HG02870 (cell line): ENCODE results near the gene LRBA.
"Not testable (repeated sequence)": the region's sequence is repeated elsewhere in the genome, so short reads cannot be mapped to it uniquely, and the experiment has no call there.

Experiments used
- ATAC-seq: cut with Tn5 transposase; IDR thresholded peaks from one replicate; pipeline ENCODE4 v1.9.1; 2021; ENCODE audit warnings: mild to moderate bottlenecking, moderate library complexity; ENCODE audit not compliant: unreplicated experiment

The LRBA gene

GRCh38 chr4:150439451-150439933, 575.6 kb downstream of the LRBA start:
- no peak for ATAC-seq

DNA sequence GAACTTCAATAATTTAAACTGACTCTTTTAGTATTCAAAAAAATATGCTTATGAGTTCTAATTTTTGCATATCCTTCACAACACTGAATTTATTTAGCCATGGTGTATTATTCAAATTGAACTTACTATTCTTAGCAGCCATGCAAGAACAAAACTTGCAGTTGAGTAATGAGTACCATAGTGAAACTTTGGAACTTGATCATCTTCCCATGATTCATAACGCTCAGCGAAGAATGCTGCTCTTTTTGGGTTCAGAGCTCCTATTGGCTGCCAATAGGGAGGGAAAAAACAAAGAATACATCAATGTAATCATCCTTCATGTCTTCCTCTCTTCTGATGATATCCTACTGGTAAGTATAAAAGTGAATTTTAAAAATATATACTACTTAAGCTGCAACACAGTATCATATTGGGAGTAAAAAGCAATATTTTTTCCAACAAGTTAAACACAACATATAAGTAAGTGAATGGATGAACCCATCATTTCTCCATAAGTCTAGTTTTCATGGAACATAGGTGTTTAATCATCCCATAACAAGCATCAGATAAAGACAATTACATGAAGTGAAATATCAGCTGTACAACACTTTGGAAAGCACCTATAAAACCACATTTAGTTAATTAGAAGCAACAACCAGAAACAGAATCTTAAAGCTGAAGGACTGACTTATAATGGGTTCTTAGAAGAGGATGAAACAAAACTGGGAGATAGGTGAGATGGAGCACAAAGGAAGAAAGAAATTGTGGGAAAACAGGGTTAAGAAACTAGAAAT, 578.3 kb downstream of the LRBA start:
- no peak for ATAC-seq

DNA sequence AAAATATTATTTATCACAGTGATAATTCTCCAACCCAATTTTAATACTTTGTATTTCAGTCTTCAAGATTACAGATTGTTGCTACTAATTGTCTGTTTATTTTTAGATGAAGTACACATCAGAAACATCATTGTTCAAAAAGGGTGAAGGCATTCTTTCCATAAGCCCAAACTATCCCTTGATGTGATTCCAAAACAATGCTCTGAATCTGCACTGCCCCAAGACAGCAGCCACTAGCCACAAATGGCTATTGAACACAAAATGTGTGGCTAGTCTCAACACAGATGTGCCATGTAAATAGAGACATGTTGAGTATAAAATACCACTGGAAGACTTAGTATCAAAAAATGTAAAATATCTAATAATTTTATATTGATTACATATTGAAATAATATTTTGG, 583.9 kb downstream of the LRBA start:
- no peak for ATAC-seq

- no peak for ATAC-seq
Observed at GRCh38 chr4:150425161-150425560, 589.9 kb downstream of the LRBA start.

GRCh38 chr4:150423503-150423902, 591.6 kb downstream of the LRBA start:
- no peak for ATAC-seq

DNA sequence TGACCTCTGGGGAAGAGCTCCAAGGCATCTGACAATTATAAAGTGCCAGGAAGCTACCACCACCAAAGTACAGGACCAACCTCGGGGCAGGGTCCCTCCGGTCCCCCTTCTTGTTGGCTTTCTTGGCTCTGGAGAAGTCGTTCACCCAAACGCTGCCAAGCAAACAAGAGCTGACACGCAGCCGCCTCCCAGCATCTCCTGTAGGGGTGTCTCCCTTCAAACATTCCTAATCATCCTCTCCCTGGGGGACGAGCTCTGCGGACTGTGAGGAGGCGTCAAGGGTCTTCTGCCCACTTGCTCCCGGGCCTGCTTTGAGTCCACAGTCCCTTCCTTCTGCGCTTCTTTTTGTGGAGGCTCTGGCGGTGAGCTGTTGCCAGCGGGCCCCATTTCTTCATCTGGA, 592.0 kb downstream of the LRBA start:
- no peak for ATAC-seq

DNA sequence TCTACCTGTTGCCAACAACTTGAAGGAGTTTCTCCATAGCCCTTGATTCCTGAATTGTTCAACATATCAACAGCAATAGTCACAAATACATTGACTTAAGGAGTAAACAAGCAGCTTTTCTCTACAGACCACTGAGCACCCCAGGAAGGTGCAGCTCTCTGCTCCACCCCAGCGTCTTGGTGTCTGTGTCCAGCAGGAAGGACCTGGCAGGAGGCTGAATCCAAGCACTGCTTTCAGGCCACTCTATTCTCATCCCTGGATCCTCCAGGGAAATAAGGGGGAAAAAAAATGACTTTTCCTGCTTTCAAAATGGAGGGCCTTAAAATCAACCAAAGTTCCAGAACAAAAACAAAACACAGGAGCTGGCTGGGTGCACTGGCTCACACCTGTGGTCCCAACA, 593.5 kb downstream of the LRBA start:
- no peak for ATAC-seq

DNA sequence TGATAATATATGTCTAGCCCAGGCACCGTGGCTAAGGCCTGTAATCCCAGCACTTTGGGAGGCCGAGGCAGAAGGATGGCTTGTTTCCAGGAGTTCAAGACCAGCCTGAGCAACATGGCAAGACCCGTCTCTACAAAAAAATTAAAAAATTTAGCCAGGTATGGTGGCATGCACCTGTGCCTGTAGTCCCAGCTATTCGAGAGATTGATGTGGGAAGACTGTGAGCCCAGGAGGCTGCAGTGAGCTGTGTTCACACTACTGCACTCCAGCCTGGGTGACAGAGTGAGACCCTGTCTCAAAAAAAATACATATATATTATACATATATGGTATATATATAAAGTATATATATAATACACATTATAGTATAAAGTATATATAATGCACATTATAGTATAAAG, 595.1 kb downstream of the LRBA start:
- no peak for ATAC-seq

- no peak for ATAC-seq
Observed at GRCh38 chr4:150418757-150419410, 596.2 kb downstream of the LRBA start.

- ATAC-seq = no peak
Observed at GRCh38 chr4:150415213-150415612, 599.9 kb downstream of the LRBA start.

DNA sequence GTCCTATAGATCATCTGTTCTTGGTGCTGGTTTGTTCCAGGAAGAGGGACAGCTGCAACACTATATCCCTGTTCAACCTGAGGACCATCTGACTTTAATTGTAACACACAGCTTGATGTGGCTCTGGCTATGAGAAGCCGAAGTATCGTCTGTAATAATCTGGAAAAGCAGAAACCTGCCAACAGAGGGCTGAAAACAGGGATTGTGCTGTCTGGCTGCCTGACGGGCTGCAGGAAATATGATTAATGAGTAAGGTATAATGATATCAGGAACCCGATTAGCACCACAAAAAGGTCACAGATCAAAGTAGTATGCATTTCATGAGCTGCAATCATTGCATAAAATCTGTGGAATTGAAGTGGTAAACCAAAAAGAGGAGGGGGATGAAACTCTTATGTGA, 603.6 kb downstream of the LRBA start:
- no peak for ATAC-seq

DNA sequence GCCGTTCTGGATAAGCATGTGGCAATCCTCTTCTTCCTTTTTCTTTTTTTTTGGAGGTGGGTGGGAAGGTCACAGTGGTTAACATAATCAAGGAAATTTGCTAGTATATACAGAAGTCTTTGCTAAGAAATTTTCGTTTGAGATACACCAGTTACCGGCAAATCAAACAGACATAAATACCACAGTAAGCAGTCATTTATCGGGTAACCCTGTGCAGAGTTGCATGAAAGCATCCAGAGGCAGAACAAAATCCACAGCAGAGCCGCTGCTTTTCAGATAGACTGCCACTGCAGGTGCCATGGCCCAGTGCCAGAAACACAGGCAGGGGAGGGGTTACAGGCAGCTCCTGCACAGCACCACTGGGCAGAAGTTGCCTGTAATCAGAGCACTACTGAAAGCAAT, 612.2 kb downstream of the LRBA start:
- no peak for ATAC-seq

DNA sequence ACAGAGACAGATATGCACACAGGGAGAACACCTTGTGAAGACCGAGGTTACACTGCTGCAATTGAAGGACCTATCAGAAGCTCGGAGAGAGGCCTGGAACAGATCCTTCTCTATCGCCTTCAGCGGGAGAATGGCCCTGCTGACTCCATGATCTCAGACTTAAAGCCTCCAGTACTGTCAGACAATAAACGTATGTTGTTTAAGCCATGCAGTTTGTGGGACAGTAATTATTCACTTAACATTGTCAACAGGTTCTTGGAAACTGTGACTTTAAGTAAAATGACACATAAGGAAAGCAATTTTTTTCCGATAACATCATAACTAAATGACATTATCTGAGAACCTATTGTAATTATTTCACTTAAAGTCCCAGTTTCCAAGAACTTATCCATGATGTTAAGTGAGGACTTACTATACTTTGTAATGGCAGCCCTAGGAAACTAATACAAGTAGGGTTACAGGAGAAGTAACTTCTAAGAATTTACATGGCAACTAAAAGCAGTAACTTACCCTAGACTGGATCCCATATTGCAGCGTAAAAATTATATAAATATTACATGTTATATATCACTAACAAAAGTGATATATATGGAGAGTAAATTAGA, 613.9 kb downstream of the LRBA start:
- ATAC-seq = no peak

- no peak for ATAC-seq
Observed at GRCh38 chr4:150395872-150396271, 619.2 kb downstream of the LRBA start.

DNA sequence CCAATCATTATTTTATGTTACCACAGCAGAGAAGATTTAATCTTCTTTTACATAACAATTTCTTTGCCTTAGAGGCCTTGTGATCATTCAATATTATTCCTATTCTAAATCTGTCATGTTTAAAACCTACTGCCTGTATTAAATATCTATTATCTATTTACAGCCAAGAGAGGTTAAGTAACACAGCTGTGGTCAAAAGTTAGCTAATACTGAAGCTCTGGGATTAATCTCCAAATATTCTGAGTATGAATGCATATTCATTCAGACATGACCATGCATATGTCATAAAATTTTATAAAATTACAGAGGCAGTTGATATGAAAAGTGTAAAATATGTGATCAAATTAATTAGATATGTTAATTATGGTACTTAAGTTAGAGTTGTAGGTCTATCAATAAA, 621.0 kb downstream of the LRBA start:
- ATAC-seq = no peak

GRCh38 chr4:150391052-150391451, 624.0 kb downstream of the LRBA start:
- no peak for ATAC-seq

DNA sequence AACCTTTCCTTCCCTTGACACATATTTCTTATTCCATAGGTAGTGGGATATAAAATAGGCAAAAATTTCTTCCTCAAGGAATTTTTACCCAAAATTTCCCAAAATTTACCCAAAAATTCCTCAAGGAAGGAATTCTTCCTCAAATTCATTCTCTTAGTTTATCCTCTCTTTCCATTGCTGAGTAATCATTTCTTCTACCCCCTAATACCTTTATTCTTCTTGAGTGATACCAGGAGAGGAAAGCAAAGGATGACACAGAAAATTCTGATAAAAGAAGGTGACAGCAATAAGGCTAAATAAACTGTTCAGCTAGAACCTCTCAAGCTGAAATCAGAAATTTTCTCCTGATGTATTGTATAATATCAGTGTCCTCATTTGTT, 624.6 kb downstream of the LRBA start:
- ATAC-seq = no peak

DNA sequence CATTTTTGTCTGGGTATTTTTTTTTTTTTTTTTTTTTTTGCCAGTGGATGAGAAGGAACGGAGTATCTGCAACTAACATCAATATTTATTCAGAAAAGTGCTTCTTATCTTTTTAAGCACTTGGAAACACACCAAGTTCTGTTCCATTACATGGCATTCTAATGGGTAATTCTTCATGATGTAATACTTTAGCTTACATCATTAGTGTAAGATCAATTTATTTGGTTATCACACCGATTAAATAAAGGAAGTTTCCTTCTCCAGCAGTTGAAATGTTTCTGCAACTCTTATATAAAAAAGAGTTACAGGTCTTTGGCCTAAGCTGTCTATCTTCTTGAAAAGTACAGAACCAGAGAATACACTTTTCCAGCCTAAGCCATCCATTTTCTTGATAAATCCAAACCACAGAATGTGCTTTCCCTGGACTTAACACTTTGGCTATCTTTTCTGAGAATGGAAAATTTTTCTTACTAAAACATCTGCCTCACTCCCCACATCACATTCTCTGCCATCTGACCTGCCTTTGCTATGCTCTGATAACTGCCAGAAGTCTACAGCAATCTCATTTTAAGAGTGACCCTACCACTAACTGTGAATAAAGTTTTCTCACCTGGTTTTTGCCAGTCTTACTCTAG, 625.1 kb downstream of the LRBA start:
- ATAC-seq = no peak

- ATAC-seq = no peak
Observed at GRCh38 chr4:150387981-150388380, 627.1 kb downstream of the LRBA start.

DNA sequence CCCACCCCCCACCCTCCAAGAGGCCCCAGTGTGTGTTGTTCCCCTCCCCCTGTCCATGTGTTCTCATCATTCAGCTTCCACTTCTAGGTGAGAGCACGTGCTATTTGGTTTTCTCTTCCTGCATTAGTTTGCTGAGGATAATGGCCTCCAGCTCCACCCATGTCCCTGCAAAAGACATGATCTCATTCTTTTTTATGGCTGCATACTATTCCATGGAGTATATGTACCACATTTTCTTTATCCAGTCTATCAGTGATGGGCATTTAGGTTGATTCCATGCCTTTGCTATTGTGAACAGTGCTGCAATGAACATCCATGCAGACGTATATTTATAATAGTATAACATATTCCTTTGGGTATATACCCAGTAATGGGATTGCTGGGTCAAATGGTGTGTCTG, 628.7 kb downstream of the LRBA start:
- not testable (repeated sequence) for ATAC-seq

DNA sequence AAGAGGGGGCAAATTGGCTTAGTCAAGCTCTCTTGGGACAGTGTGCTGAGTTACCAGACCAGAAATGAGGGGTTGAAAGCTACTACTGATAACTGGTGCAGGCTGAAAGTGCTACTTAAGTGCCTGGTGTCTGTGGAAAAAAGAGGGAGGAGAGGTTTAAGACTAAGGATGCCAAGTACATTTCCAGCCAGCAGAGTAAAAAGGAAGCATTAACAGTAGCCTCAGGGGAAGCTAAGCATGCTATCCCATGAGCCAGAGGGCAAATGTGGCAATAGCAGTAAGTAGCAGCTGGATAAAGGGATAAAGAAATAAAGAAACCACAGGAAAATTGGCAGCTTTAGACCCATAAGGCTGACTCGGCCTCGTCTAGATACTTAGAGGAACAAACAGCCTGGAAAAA, 629.5 kb downstream of the LRBA start:
- ATAC-seq = no peak

DNA sequence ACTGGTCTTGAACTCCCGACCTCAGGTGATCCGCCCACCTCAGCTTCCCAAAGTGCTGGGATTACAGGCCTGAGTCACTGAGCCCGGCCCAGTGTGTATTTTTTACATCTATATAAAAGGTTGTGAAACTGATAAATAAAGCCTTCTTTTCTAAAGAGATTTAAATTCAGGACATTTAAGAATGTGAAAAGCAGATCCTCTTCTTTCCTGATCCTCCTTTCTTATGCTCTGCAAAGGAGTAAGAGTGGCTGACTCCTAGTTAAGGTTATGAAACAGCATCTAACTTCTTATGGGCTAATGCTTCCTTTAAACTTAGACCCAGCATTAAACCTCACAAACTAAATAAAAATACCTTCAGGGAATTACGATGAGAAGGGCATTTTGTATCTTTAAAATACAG, 630.8 kb downstream of the LRBA start:
- ATAC-seq = no peak
